GM18517 (cell line): ENCODE data around the gene BICRA.
"Not testable (repeated sequence)": the region's sequence is repeated elsewhere in the genome, so short reads cannot be mapped to it uniquely, and the experiment has no call there.

Source experiments
- ATAC-seq: cut with Tn5 transposase; IDR thresholded peaks from one replicate; pipeline ENCODE4 v1.9.1; 2021; ENCODE audit warnings: mild to moderate bottlenecking, moderate library complexity; ENCODE audit not compliant: unreplicated experiment

The BICRA gene

GRCh38 chr19:47608969-47609905 lies at the start of gene BICRA:
BICRA (plus strand) TSS chr19:47609134; CDS start chr19:47673575, 64,441 bp downstream.
- ATAC-seq: peak; percentile 48

GRCh38 chr19:47560999-47561398 lies 47.9 kb upstream of the BICRA start:
- ATAC-seq: no peak

- ATAC-seq: no peak
Observed at GRCh38 chr19:47561440-47562057, 47.4 kb upstream of the BICRA start.

- ATAC-seq: no peak
Observed at GRCh38 chr19:47564081-47564480, 44.9 kb upstream of the BICRA start.

GRCh38 chr19:47569331-47569730 lies 39.6 kb upstream of the BICRA start:
- ATAC-seq: no peak

- ATAC-seq: no peak
Observed at GRCh38 chr19:47572635-47573034, 36.3 kb upstream of the BICRA start.

GRCh38 chr19:47573071-47574026 lies 35.6 kb upstream of the BICRA start, which contains the start of gene ZNF541:
ZNF541 (minus strand) TSS chr19:47573148; CDS start chr19:47555856, 17,292 bp downstream.
- ATAC-seq: no peak

- ATAC-seq: no peak
Observed at GRCh38 chr19:47580397-47580796, 28.5 kb upstream of the BICRA start.

GRCh38 chr19:47581605-47582319 lies 27.2 kb upstream of the BICRA start:
- no peak for ATAC-seq

GRCh38 chr19:47582320-47582909 lies 26.5 kb upstream of the BICRA start:
- no peak for ATAC-seq

GRCh38 chr19:47583161-47583560 lies 25.8 kb upstream of the BICRA start:
- ATAC-seq: not testable (repeated sequence)

- ATAC-seq: no peak
Observed at GRCh38 chr19:47587295-47587694, 21.6 kb upstream of the BICRA start.

- ATAC-seq: no peak
Observed at GRCh38 chr19:47589824-47590223, 19.1 kb upstream of the BICRA start.

- no peak for ATAC-seq
Observed at GRCh38 chr19:47593860-47594259, 15.1 kb upstream of the BICRA start.

GRCh38 chr19:47595944-47596343 lies 13.0 kb upstream of the BICRA start:
- ATAC-seq: no peak

- no peak for ATAC-seq
Observed at GRCh38 chr19:47598407-47599349, 10.3 kb upstream of the BICRA start.

- ATAC-seq: not testable (repeated sequence)
Observed at GRCh38 chr19:47599671-47600245, 9.2 kb upstream of the BICRA start.
